ENCODE data around the gene CUX1. TPM values are rescaled to one million over a fixed set of nuclear protein-coding genes. Genes with fewer than 3 reads are reported as not detected.

CUX1 gene
- total and polyA plus RNA-seq, 4 donors, result 40.5 to 138 (median 69.1) TPM

DNA sequence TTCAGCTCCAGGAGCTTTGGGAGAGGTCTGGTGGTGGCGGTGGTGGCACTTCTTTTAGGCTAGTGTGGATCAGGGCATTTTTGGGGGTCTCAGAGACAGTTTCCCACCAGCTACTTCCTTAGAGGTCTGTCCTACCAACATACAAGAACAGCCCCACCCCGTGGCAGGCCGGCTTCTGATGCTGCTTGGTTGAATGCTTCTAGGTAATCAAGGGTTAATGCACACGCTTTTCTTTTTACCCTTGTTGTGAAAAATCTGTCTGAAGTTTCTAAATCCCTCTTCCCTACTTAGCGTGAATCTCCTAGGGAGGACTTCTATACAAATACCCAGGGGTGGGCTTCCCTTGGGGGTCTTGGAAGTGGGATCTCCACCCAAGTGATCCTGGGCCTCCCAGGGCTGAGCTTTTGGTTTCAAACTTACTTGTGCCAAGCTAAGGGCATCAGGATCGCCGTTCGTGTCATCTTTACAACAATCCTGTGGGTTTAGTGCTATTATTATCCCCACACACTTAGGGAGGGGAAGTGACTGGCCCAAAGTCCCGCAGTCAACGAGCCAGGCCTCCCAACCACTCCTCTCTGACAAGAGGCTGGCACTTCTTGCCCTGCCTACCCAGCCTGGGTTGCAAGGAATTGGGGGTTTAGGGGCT is 471.0 kb downstream of the CUX1 start:
- WGBS, 2 donors, result 35 to 48% methylated on average over 10 of the region's 10 CpGs
- H3K27me3 ChIP-seq (ENCODE audit: control insufficient read depth in 3 of 3, insufficient read depth in 3 of 3, low read length in 2 of 3), result no peaks in the 10 kb centered on the region
- H3K4me3 ChIP-seq, result no peak overlapping the region
- DNase-seq (no peak), ATAC-seq (ENCODE audit: insufficient read depth, low FRiP score) (no peak)
- no peak overlapping the region for H3K27ac ChIP-seq (ENCODE audit: low read depth in 1 of 2, low read length in 1 of 2)
- TF ChIP-seq, protein P1, sequence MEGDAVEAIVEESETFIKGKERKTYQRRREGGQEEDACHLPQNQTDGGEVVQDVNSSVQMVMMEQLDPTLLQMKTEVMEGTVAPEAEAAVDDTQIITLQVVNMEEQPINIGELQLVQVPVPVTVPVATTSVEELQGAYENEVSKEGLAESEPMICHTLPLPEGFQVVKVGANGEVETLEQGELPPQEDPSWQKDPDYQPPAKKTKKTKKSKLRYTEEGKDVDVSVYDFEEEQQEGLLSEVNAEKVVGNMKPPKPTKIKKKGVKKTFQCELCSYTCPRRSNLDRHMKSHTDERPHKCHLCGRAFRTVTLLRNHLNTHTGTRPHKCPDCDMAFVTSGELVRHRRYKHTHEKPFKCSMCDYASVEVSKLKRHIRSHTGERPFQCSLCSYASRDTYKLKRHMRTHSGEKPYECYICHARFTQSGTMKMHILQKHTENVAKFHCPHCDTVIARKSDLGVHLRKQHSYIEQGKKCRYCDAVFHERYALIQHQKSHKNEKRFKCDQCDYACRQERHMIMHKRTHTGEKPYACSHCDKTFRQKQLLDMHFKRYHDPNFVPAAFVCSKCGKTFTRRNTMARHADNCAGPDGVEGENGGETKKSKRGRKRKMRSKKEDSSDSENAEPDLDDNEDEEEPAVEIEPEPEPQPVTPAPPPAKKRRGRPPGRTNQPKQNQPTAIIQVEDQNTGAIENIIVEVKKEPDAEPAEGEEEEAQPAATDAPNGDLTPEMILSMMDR (IDR thresholded peaks at IDR 0.05; ENCODE audit: control extremely low read depth, extremely low read depth), result no peak
- peaks cover 0 to 28% (median 9%) of the 10 kb centered on the region in 5 donors for H3K4me1 ChIP-seq (ENCODE audit: control insufficient read depth in 5 of 5, insufficient read depth in 5 of 5, low read length in 5 of 5)
- no peaks in the 10 kb centered on the region for H3K9me3 ChIP-seq (ENCODE audit: control insufficient read depth in 4 of 4, insufficient read depth in 3 of 4, low read length in 3 of 4)
- H3K9ac ChIP-seq (ENCODE audit: insufficient read depth in 1 of 2, low read length in 2 of 2), result no peak overlapping the region
- no peaks in the 10 kb centered on the region for H3K36me3 ChIP-seq (ENCODE audit: control insufficient read depth in 4 of 4, insufficient read depth in 4 of 4, low read length in 4 of 4)

DNA sequence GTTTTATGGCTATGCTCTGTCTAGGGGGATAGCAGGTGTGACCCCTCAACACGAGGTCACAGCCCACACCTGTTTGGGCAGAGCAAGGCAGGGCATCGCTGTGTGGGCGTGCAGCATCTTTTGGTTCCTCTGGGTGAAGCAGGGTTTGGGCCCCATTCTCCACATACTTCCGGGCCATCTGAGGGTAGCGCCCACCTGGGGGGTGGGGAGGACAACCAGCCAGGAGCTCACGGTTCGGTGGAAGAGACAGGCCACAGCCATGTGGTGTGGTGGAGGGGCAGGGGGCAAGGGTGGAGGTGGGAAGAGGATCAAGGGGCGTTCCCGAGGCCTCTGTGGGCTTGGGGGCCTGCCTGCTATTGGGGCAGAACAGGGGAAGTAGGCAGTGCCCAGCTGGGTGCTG is 471.6 kb downstream of the CUX1 start:
- no peaks in the 10 kb centered on the region for H3K27me3 ChIP-seq (ENCODE audit: control insufficient read depth in 3 of 3, insufficient read depth in 3 of 3, low read length in 2 of 3)
- WGBS, 2 donors, result 72 to 79% methylated on average over 9 of the region's 9 CpGs
- DNase-seq (no peak), ATAC-seq (ENCODE audit: insufficient read depth, low FRiP score) (no peak)
- no peaks in the 10 kb centered on the region for H3K9me3 ChIP-seq (ENCODE audit: control insufficient read depth in 4 of 4, insufficient read depth in 3 of 4, low read length in 3 of 4)
- H3K4me3 ChIP-seq, result no peak overlapping the region
- H3K9ac ChIP-seq (ENCODE audit: insufficient read depth in 1 of 2, low read length in 2 of 2), result no peak overlapping the region
- H3K36me3 ChIP-seq (ENCODE audit: control insufficient read depth in 4 of 4, insufficient read depth in 4 of 4, low read length in 4 of 4), result no peaks in the 10 kb centered on the region
- H3K27ac ChIP-seq (ENCODE audit: low read depth in 1 of 2, low read length in 1 of 2), result no peak overlapping the region
- TF ChIP-seq, protein P1 (IDR thresholded peaks at IDR 0.05; ENCODE audit: control extremely low read depth, extremely low read depth), result no peak
- H3K4me1 ChIP-seq (ENCODE audit: control insufficient read depth in 5 of 5, insufficient read depth in 5 of 5, low read length in 5 of 5), result peaks cover 0 to 28% (median 9%) of the 10 kb centered on the region in 5 donors

DNA sequence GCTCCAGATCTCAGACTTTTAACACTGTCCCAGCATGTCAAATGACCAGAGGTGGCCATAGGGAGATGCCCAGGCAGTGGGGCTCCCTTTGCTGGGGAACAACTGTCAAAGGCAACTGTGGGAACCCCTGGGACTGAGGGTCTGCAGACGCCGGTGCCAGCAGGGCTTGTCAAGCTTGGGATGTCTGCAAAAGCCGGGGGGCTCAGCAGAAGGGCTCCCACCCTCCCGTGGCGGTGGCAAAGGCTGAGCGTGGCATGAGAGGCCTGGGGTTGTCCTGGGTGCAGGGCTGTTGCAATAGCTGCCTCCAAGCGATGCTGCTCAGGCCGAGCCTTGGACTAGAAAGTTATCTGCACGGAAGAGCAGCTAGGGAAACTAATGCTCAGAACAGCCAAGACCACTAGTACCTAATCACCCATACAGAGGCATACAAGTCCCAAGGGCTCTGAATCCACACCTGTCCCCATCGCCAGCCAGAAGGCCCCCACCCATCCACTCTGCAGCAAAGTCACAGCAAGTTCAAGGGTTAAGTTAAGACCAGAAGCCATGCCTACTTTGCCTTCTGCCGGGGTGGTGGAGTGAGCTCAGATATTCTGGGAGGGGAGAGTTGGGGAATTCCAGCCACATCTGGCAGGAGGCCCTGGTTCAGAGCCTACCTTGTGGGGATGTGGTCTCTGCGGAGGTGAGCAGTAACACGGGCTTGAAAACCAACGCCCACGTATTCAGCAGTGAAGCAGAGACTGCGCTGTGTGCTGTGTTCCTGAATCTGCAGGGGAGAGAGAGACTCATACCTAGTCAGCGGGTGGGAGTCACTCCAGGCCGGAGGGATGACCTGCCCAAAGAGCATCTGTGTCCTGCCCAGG is 473.9 kb downstream of the CUX1 start:
- no peak overlapping the region for H3K4me3 ChIP-seq
- H3K4me1 ChIP-seq (ENCODE audit: control insufficient read depth in 5 of 5, insufficient read depth in 5 of 5, low read length in 5 of 5), result peaks cover 0 to 11% (median 4%) of the 10 kb centered on the region in 5 donors
- no peaks in the 10 kb centered on the region for H3K27me3 ChIP-seq (ENCODE audit: control insufficient read depth in 3 of 3, insufficient read depth in 3 of 3, low read length in 2 of 3)
- WGBS, 2 donors, result 78 to 82% methylated on average over 18 of the region's 18 CpGs
- H3K9ac ChIP-seq (ENCODE audit: insufficient read depth in 1 of 2, low read length in 2 of 2), result no peak overlapping the region
- no peaks in the 10 kb centered on the region for H3K9me3 ChIP-seq (ENCODE audit: control insufficient read depth in 4 of 4, insufficient read depth in 3 of 4, low read length in 3 of 4)
- no peak overlapping the region for H3K27ac ChIP-seq (ENCODE audit: low read depth in 1 of 2, low read length in 1 of 2)
- TF ChIP-seq, protein P1 (IDR thresholded peaks at IDR 0.05; ENCODE audit: control extremely low read depth, extremely low read depth), result no peak
- no peak for ATAC-seq (ENCODE audit: insufficient read depth, low FRiP score)
- no peaks in the 10 kb centered on the region for H3K36me3 ChIP-seq (ENCODE audit: control insufficient read depth in 4 of 4, insufficient read depth in 4 of 4, low read length in 4 of 4)
- DNase-seq, result no peak
